ENCODE measurements around the gene MCUB. TPM values are rescaled to one million over a fixed set of nuclear protein-coding genes. Genes with fewer than 3 reads are reported as not detected.
"Not testable (repeated sequence)": the region's sequence is repeated elsewhere in the genome, so short reads cannot be mapped to it uniquely, and the experiment has no call there.

Gene MCUB
- total RNA-seq, 6 experiments from 2014 or later = 10.2 to 16.5 (median 15.3) TPM

GRCh38 chr4:109574443-109574850 lies 14.4 kb downstream of the MCUB start:
- no peak for DNase-seq
- TF ChIP-seq CTCF (IDR thresholded peaks at IDR 0.05) = peak; percentile 21; the same call in 1 of the 2 replicates

GRCh38 chr4:109574931-109575804 lies 15.1 kb downstream of the MCUB start:
- DNase-seq = no peak
- Mint-ChIP-seq H3K9me3 (no peaks in the 10 kb centered on the region), H3K27me3 (ENCODE audit: insufficient read depth) (no peaks in the 10 kb centered on the region), H3K4me3 (no peak overlapping the region), H3K27ac (no peak overlapping the region), H3K4me1 (ENCODE audit: low read depth) (peaks cover 10% of the 10 kb centered on the region), H3K36me3 (ENCODE audit: low read depth) (no peaks in the 10 kb centered on the region)
- TF ChIP-seq CTCF (IDR thresholded peaks at IDR 0.05) = no peak

More at GRCh38 chr4:109574443-109574850, 14.4 kb downstream of the MCUB start:
- no peaks in the 10 kb centered on the region for H3K9me3 Mint-ChIP-seq
- no peaks in the 10 kb centered on the region for H3K36me3 Mint-ChIP-seq (ENCODE audit: low read depth)
- no peak overlapping the region for H3K27ac Mint-ChIP-seq
- H3K4me1 Mint-ChIP-seq (ENCODE audit: low read depth) = peaks cover 10% of the 10 kb centered on the region
- H3K27me3 Mint-ChIP-seq (ENCODE audit: insufficient read depth) = no peaks in the 10 kb centered on the region; the same call in 1 of the 2 replicates
- H3K4me3 Mint-ChIP-seq = no peak overlapping the region

- H3K4me3 Mint-ChIP-seq = no peak overlapping the region
- DNase-seq = no peak
- peaks cover 5% of the 10 kb centered on the region; the same call in 1 of the 2 replicates for H3K36me3 Mint-ChIP-seq (ENCODE audit: low read depth)
- H3K27ac Mint-ChIP-seq = no peak overlapping the region
- no peak for TF ChIP-seq CTCF (IDR thresholded peaks at IDR 0.05)
- H3K9me3 Mint-ChIP-seq = peaks cover 6% of the 10 kb centered on the region; the same call in 1 of the 2 replicates
- peaks cover 10% of the 10 kb centered on the region for H3K4me1 Mint-ChIP-seq (ENCODE audit: low read depth)
- no peaks in the 10 kb centered on the region for H3K27me3 Mint-ChIP-seq (ENCODE audit: insufficient read depth)
Measured at GRCh38 chr4:109576462-109576861, 16.4 kb downstream of the MCUB start.

GRCh38 chr4:109578846-109579245 lies 18.8 kb downstream of the MCUB start:
- Mint-ChIP-seq H3K4me3 (no peak overlapping the region), H3K36me3 (ENCODE audit: low read depth) (peaks cover 16% of the 10 kb centered on the region; the same call in 1 of the 2 replicates), H3K4me1 (ENCODE audit: low read depth) (peaks cover 10% of the 10 kb centered on the region), H3K27ac (no peak overlapping the region), H3K27me3 (ENCODE audit: insufficient read depth) (no peaks in the 10 kb centered on the region), H3K9me3 (peaks cover 14% of the 10 kb centered on the region)
- no peak for TF ChIP-seq CTCF (IDR thresholded peaks at IDR 0.05)
- no peak for DNase-seq

- peaks cover 14% of the 10 kb centered on the region for H3K9me3 Mint-ChIP-seq
- H3K27ac Mint-ChIP-seq; DNase-seq; H3K4me1 Mint-ChIP-seq (ENCODE audit: low read depth); H3K4me3 Mint-ChIP-seq; H3K27me3 Mint-ChIP-seq (ENCODE audit: insufficient read depth): not testable (repeated sequence)
- peaks cover 16% of the 10 kb centered on the region; the same call in 1 of the 2 replicates for H3K36me3 Mint-ChIP-seq (ENCODE audit: low read depth)
Measured at GRCh38 chr4:109579997-109580396, 20.0 kb downstream of the MCUB start.

GRCh38 chr4:109588176-109588575 lies 28.1 kb downstream of the MCUB start:
- TF ChIP-seq CTCF (IDR thresholded peaks at IDR 0.05) = no peak
- H3K36me3 Mint-ChIP-seq (ENCODE audit: low read depth) = 0 out of 2 replicates have a peak, but pooled peaks cover 5% of the 10 kb centered on the region
- no peaks in the 10 kb centered on the region for H3K27me3 Mint-ChIP-seq (ENCODE audit: insufficient read depth)
- DNase-seq = no peak
- no peak overlapping the region for H3K27ac Mint-ChIP-seq
- H3K4me3 Mint-ChIP-seq = no peak overlapping the region
- peaks cover 3% of the 10 kb centered on the region for H3K9me3 Mint-ChIP-seq
- peaks cover 9% of the 10 kb centered on the region for H3K4me1 Mint-ChIP-seq (ENCODE audit: low read depth)
